GM23338 (cell line): ENCODE measurements around the gene CENPA. TPM values are rescaled to one million over a fixed set of nuclear protein-coding genes. Genes with fewer than 3 reads are reported as not detected.
"Not testable (repeated sequence)": the region's sequence is repeated elsewhere in the genome, so short reads cannot be mapped to it uniquely, and the experiment has no call there.

Experiments used
- ATAC-seq: fragments of 200-7000 bp; cut with Tn5 transposase; 3 replicates; pipeline ENCODE4 v1.9.1; 2020
- DNase-seq: peaks from one replicate; pipeline ENCODE4 v3.0.0-alpha.2; 2015; ENCODE audit warnings: low spot score
- H2AFZ ChIP-seq: fragments of 200-600 bp; sonication (generic); 2 replicates; pipeline ENCODE4 v1.8.0; 2016; ENCODE audit warnings: antibody characterized with exemption, mild to moderate bottlenecking, moderate library complexity
- H3F3A ChIP-seq: fragments of 200-600 bp; sonication (generic); replicated peaks from 2 replicates; pipeline ENCODE4 v1.8.0; 2017; ENCODE audit warnings: antibody characterized with exemption, mixed run types, low read depth
- H3K27ac ChIP-seq: fragments of 200-600 bp; sonication (generic); 2 replicates; pipeline ENCODE4 v1.6.1; 2016; ENCODE audit warnings: low read depth
- H3K27me3 ChIP-seq: fragments of 200-600 bp; sonication (generic); 2 replicates; pipeline ENCODE4 v1.8.0; 2016; ENCODE audit warnings: mild to moderate bottlenecking, mixed run types, moderate library complexity; ENCODE audit not compliant: insufficient read depth
- H3K36me3 ChIP-seq: fragments of 200-600 bp; sonication (generic); 2 replicates; pipeline ENCODE4 v1.8.0; 2016; ENCODE audit warnings: mild to moderate bottlenecking; ENCODE audit not compliant: insufficient read depth
- H3K4me1 ChIP-seq: fragments of 200-600 bp; sonication (generic); 2 replicates; pipeline ENCODE4 v1.8.0; 2016; ENCODE audit warnings: mild to moderate bottlenecking, moderate library complexity; ENCODE audit not compliant: insufficient read depth
- H3K4me2 ChIP-seq: fragments of 200-600 bp; sonication (generic); 2 replicates; pipeline ENCODE4 v1.7.1; 2017; ENCODE audit warnings: mixed run types
- H3K4me3 ChIP-seq: fragments of 200-600 bp; sonication (generic); 2 replicates; pipeline ENCODE4 v1.6.1; 2016; ENCODE audit warnings: mixed run types
- H3K79me2 ChIP-seq: fragments of 200-600 bp; sonication (generic); replicated peaks from 2 replicates; pipeline ENCODE4 v1.8.0; 2017; ENCODE audit warnings: mild to moderate bottlenecking; ENCODE audit not compliant: insufficient read depth
- H3K9me2 ChIP-seq: fragments of 200-600 bp; sonication (generic); 2 replicates; pipeline ENCODE4 v1.8.0; 2017; ENCODE audit not compliant: insufficient read depth
- H4K20me1 ChIP-seq: fragments of 200-600 bp; sonication (generic); replicated peaks from 2 replicates; pipeline ENCODE4 v1.8.0; 2017; ENCODE audit warnings: mild to moderate bottlenecking; ENCODE audit not compliant: insufficient read depth
- H3K27ac Mint-ChIP-seq: 2 replicates; pipeline ENCODE4 v1.8.0; 2020; ENCODE audit warnings: inconsistent platforms, mild to moderate bottlenecking, moderate library complexity, mixed read lengths
- H3K27me3 Mint-ChIP-seq: 3 replicates; pipeline ENCODE4 v1.8.0; 2022; ENCODE audit warnings: low read depth, mild to moderate bottlenecking, moderate library complexity, mixed read lengths, inconsistent platforms; ENCODE audit not compliant: insufficient read depth, poor library complexity
- H3K36me3 Mint-ChIP-seq: 3 replicates; pipeline ENCODE4 v1.8.0; 2021; ENCODE audit warnings: low read depth, mild to moderate bottlenecking, inconsistent platforms, moderate library complexity, mixed read lengths
- H3K4me1 Mint-ChIP-seq: 3 replicates; pipeline ENCODE4 v1.8.0; 2020; ENCODE audit warnings: mild to moderate bottlenecking, inconsistent platforms, mixed read lengths
- H3K4me3 Mint-ChIP-seq: 3 replicates; pipeline ENCODE4 v1.8.0; 2021; ENCODE audit warnings: moderate library complexity, mild to moderate bottlenecking, inconsistent platforms, mixed read lengths
- H3K9me3 Mint-ChIP-seq: 3 replicates; pipeline ENCODE4 v1.8.0; 2020; ENCODE audit warnings: moderate library complexity, mild to moderate bottlenecking, inconsistent platforms, mixed read lengths
- EZH2 ChIP-seq: fragments of 200-600 bp; sonication (generic); IDR thresholded peaks from one replicate; pipeline ENCODE4 v1.8.0; 2017; ENCODE audit warnings: antibody characterized with exemption, mild to moderate bottlenecking, low read depth; ENCODE audit not compliant: unreplicated experiment
- EZH2phosphoT487 ChIP-seq: fragments of 200-600 bp; sonication (generic); IDR thresholded peaks from one replicate; pipeline ENCODE4 v1.8.1; 2018; ENCODE audit warnings: antibody characterized with exemption; ENCODE audit not compliant: unreplicated experiment
- REST ChIP-seq: IDR thresholded peaks from one replicate; pipeline ENCODE4 v1.6.1; 2018; ENCODE audit warnings: antibody characterized with exemption; ENCODE audit not compliant: unreplicated experiment
- STAT1 ChIP-seq: IDR thresholded peaks from one replicate; pipeline ENCODE4 v1.6.1; 2016; ENCODE audit warnings: antibody characterized with exemption; ENCODE audit not compliant: unreplicated experiment
- ZNF114 ChIP-seq: fragments of 250-450 bp; sonication (Bioruptor Pico); IDR thresholded peaks from 2 replicates; pipeline ENCODE4 v1.5.0; 2020; ENCODE audit warnings: mild to moderate bottlenecking, moderate library complexity
- polyA plus RNA-seq: library from polyadenylated mRNA; unstranded; fragments of >200 nt; fragmentation: Nextera tagmentation; extraction: Ambion mirVana; gene quantifications from 2 replicates; pipeline ENCODE4 v1.2.1, GENCODE V29; 2016
- total RNA-seq: library from RNA; depleted of rRNA; stranded (reverse); fragments of >200 nt; shearing (Covaris generic); gene quantifications from 2 replicates; pipeline ENCODE4 v1.2.3, GENCODE V29; 2014

The CENPA gene
- total and polyA plus RNA-seq, 2 experiments from 2014 or later: 16.8 to 24.2 TPM

GRCh38 chr2:26812731-26813130 lies 26.9 kb downstream of the CENPA start:
- Mint-ChIP-seq H3K27me3 (peaks cover 16% of the 10 kb centered on the region), H3K9me3 (no peaks in the 10 kb centered on the region; the same call in 2 of the 3 replicates), H3K36me3 (no peaks in the 10 kb centered on the region), H3K27ac (no peak overlapping the region), H3K4me3 (no peak overlapping the region), H3K4me1 (peaks cover 6% of the 10 kb centered on the region; the same call in 2 of the 3 replicates)
- no peaks in the 10 kb centered on the region for H4K20me1 ChIP-seq
- no peaks in the 10 kb centered on the region for H3K27me3 ChIP-seq
- H3K79me2 ChIP-seq: no peaks in the 10 kb centered on the region
- no peaks in the 10 kb centered on the region for H3K36me3 ChIP-seq
- DNase-seq (no peak), ATAC-seq (no peak)
- no peaks in the 10 kb centered on the region for H3F3A ChIP-seq
- no peaks in the 10 kb centered on the region for H3K9me2 ChIP-seq
- TF ChIP-seq STAT1: no peak
- no peak overlapping the region for H3K4me3 ChIP-seq
- H3K27ac ChIP-seq: no peak overlapping the region
- H2AFZ ChIP-seq: no peak overlapping the region
- H3K4me1 ChIP-seq: no peaks in the 10 kb centered on the region
- H3K4me2 ChIP-seq: no peak overlapping the region

- not testable (repeated sequence) for H3K4me3 ChIP-seq, H3K79me2 ChIP-seq, H2AFZ ChIP-seq, H3K4me2 ChIP-seq, H3K4me1 ChIP-seq, H3K4me1 Mint-ChIP-seq, H4K20me1 ChIP-seq, H3K9me3 Mint-ChIP-seq, H3K9me2 ChIP-seq, ATAC-seq, H3K4me3 Mint-ChIP-seq, H3F3A ChIP-seq, H3K27ac ChIP-seq, DNase-seq, H3K27me3 ChIP-seq, H3K36me3 ChIP-seq, H3K27ac Mint-ChIP-seq, H3K36me3 Mint-ChIP-seq
- peaks cover 16% of the 10 kb centered on the region for H3K27me3 Mint-ChIP-seq
These were observed 28.4 kb downstream of the CENPA start for GRCh38 chr2:26814072-26814765.

GRCh38 chr2:26816893-26817292 lies 31.0 kb downstream of the CENPA start:
- ATAC-seq: peak; percentile 97
- no peak for TF ChIP-seq REST
- no peak for TF ChIP-seq EZH2phosphoT487
- no peak for TF ChIP-seq EZH2
- no peak for TF ChIP-seq ZNF114 (CRISPR knock-in tag)
- H3K27ac ChIP-seq: no peak overlapping the region
- H3K36me3 ChIP-seq: no peaks in the 10 kb centered on the region
- DNase-seq: peak; percentile 52
- H2AFZ ChIP-seq: no peak overlapping the region
- Mint-ChIP-seq H3K9me3 (no peaks in the 10 kb centered on the region; the same call in 2 of the 3 replicates), H3K4me1 (peaks cover 6% of the 10 kb centered on the region; the same call in 2 of the 3 replicates), H3K27ac (no peak overlapping the region), H3K36me3 (no peaks in the 10 kb centered on the region), H3K27me3 (peaks cover 8% of the 10 kb centered on the region), H3K4me3 (no peak overlapping the region)
- no peak overlapping the region for H3K4me3 ChIP-seq
- H3F3A ChIP-seq: no peaks in the 10 kb centered on the region
- no peaks in the 10 kb centered on the region for H4K20me1 ChIP-seq
- H3K9me2 ChIP-seq: no peaks in the 10 kb centered on the region
- no peak overlapping the region for H3K4me2 ChIP-seq
- no peaks in the 10 kb centered on the region for H3K4me1 ChIP-seq
- H3K27me3 ChIP-seq: no peaks in the 10 kb centered on the region
- no peaks in the 10 kb centered on the region for H3K79me2 ChIP-seq
